ENCODE measurements around the gene HERPUD2.
"Not testable (repeated sequence)": the region's sequence is repeated elsewhere in the genome, so short reads cannot be mapped to it uniquely, and the experiment has no call there.

The HERPUD2 gene

DNA sequence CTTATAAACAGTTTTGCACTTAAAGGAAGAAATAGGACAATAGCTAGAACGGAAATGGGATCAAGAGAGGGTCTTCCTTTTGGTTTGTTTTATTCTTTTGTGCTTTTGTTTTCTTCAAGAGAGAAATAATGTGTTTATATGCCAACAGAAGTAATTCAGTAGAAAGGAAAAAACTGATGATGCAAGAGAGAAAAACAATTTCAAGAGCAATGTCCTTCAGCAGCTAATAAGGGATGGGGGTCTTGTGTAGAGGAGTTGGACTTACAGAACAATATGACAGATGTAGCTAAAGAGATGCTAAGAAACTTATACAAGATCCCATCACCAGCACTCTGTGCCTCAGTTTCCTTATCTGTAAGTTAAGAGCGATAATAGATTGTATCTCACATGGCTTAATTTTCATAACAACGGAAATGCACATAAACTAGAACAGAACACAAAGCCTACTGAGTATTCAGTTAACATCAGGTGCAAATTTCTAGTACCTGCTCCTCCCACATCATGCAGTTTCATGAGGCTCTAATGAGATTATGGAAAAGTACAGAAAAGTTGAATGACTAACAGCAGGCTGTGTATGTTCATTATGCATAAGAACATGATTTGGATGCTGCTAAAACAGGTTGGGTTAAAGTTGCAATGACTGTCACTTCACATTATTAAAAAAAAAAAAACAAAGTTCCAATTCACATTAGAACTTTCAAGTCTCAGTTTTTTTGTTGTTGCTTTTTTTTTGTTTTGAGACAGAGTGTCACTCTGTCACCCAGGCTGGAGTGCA, 17.2 kb downstream of the HERPUD2 start:
- DNase-seq (ENCODE audit: low spot score): no peak

DNA sequence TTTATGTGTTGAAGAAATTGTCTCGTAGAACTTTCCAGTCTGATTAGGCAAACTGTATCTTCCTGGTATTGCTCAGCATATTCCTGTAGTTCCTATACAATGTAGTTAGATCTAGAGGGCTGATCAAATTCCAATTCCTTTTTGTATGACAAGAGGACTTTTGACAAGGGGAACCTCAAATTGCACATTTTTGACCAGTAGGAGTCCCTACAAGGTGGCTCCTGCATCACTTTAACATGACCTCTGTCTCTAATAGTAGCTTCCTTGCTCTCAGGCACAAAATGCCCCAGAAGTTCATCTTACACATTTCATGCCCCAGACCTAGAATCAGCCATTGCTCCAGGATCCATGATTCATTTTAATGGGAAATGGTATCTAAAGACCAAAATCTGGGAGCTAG, 18.7 kb downstream of the HERPUD2 start:
- DNase-seq (ENCODE audit: low spot score): no peak

DNA sequence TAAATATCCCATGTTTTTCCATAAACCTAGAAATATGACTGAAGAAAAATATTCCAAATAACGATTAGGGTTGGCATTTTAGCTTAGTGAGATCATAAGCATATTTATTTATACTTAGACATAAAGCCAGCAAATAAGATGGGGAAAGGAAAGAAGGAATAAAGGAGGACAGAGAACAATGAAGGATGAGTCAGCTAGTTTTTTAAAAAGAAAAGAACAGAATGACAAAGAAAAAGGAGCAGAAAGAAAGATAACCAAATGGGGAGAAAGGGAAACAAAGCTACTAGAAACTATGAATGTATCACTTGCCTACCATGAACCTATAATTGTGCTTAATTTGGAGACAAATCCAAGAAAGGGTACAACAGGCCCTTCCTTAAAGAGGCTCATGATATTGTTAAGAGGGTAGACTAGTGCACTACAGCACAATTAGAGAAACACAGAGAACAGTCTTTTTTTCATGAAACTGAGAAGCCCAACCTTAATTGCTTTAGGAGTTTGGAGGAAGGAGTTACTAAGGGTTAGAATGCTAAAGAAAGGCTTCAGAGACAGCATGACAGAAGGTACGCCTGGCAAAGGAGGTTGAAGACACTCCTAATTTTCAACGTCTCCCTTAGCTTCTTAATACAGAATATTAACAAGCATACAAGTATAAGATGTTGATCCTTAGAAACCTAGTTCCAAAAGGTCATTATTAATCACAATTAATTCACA, 23.9 kb downstream of the HERPUD2 start:
- DNase-seq (ENCODE audit: low spot score): no peak

DNA sequence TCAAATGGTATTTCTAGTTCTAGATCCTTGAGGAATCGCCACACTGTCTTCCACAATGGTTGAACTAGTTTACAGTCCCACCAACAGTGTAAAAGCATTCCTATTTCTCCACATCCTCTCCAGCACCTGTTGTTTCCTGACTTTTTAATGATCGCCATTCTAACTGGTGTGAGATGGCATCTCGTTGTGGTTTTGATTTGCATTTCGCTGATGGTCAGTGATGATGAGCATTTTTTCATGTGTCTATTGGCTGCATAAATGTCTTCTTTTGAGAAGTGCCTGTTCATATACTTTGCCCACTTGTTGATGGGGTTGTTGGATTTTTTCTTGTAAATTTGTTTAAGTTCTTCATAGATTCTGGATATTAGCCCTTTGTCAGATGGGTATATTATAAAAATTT, 34.5 kb downstream of the HERPUD2 start:
- DNase-seq (ENCODE audit: low spot score): not testable (repeated sequence)

DNA sequence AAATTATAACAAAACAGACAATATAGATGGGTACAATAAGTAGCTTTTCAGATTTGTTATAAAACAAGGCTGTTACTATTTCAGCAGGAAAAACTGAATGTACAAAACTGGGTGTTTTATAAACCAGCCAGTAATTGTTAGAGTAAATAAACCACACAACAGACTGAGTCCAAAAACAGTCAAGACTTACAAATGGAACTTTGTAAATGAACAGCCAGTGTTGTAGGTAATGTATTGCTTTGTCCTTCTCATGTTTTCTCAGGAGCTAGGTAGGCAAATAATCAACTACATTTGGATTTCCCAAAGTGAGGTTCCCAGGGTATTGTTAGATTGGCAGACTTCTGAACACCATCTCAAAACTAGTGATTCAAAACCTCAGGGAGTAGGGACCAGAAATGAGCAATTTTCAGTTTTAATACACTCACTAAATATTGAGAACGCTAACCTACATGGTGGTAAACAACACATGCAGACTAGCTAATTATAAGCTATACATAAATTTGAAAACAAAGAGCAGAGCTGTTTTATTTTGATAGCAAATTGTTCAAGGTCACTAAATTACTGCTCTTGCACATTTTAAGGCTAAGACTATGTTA, 36.2 kb downstream of the HERPUD2 start:
- no peak for DNase-seq (ENCODE audit: low spot score)

DNA sequence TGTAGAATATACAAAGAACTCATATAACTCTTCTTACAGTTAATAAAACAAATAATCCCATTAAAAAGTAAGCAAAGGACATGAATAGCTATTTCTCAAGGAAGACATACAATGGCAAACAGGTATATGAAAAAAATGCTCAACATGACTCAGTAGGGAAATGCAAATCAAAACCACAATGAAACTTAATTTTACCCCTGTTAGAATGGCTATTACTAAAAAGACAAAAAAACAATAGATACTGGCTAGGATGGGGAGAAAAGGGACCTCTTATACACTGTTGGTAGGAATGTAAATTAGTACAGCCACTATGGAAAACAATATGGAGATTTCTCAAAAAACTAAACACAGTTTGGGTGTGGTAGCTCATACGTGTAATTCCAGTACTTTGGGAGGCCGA, 37.8 kb downstream of the HERPUD2 start:
- no peak for DNase-seq (ENCODE audit: low spot score)

DNA sequence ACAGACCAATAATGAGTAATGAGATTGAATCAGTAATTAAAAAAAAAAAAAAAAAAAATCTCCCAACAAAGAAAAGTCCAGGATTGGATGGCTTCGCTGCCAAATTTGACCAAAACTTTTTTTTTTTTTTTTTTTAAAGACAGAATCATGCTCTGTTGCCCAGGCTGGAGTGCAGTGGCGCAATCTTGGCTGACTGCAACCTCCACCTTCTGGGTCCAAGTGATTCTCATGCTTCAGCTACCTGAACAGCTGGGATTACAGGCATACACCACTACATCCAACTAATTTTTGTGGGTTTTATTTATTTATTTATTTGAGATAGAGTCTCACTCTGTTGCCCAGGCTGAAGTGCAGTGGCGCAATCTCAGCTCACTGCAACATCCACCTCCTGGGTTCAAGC, 40.4 kb downstream of the HERPUD2 start:
- not testable (repeated sequence) for DNase-seq (ENCODE audit: low spot score)

DNA sequence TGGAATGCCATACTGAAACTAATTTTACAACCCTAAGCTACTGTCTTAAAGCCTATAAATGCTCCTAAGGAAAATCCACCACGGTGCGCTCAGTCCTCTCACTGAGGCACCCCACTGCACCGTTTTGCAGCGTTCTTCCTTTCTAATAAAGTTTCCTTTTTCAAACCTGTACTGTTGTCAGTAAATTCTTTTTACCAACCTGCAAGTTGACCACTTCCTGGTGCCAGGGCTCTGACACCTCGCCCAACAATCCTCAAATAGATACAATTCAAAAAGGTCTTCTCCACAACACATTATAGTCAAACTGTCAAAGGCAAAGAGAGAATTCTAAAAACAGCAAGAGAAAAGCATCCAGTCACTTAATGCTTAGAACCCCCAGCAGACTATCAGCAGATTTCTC, 42.8 kb downstream of the HERPUD2 start:
- DNase-seq (ENCODE audit: low spot score): no peak

DNA sequence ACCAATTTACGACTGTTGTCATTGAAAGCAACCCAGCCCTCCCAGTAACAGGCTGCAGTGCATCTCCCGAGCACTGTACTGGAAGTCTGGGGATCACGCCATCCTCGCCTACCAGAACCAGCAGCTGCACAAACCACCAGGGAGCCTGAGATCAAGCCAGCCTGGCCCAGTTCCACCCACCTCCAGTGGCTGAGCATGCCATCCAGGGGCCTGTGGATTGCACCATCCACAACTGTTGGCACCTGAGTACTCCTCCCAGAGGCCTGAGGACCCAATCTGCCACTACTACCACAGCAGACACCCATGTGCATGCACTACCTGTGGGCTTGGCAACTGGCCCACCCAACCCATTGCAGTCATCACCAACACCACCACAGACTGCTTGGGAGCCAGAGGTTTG, 44.2 kb downstream of the HERPUD2 start:
- no peak for DNase-seq (ENCODE audit: low spot score)

DNA sequence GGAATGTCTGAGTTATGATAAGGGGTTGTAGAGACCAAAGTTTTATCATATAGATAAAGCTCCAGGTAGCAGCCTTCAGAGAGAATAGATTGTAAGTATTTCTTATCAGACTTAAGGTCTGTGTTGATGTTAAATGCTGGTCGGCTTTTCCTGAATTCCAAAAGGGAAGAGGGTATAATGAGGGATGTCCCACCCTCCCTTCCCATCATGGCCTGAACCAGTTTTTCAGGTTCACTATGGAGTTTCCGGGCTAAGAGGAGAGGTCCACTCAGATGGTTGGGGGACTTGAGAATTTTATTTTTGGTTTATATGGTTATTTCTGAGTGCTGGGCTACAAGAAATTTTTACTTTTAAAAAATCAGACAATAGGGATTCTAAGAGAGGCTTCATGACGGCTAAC, 45.2 kb downstream of the HERPUD2 start:
- no peak for DNase-seq (ENCODE audit: low spot score)

DNA sequence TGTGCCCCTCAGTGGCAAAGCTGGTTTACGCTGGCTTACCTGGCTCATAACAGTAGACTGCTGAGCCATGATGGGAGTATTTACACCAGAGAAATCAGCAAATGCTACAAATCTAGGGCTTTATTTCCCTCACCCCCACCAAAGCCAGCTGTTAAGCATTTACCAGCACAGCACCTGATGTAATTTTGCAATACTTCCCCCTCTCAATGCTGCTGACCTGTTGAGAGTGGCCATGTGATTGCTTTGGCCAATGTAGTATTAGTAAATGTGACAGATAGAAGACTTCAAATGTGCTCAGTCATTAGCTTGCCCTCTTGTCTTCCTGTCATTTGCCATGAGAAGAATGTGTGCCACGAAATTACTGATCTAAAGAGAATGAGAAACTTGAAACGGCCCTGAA, 46.6 kb downstream of the HERPUD2 start:
- DNase-seq (ENCODE audit: low spot score): no peak

DNA sequence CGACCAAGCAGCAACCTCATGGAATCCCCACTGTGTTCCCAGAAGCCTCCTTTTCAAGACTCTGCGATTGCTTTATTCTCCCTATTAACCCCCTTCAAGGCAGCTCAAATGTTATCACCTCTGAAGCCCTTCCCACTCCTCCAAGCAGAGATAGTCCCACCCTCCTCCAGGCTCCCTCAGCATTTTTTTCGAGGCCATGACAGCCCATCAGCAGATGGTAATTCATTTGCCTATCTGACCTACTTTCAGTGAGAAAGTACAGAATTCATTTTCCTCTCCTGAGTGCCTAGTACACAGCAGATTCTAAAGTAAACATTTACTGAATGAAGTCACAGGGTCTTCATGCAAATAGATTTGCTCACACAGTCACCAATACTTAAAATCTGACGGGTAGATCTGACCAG, 47.8 kb downstream of the HERPUD2 start:
- DNase-seq (ENCODE audit: low spot score): peak; percentile 23

DNA sequence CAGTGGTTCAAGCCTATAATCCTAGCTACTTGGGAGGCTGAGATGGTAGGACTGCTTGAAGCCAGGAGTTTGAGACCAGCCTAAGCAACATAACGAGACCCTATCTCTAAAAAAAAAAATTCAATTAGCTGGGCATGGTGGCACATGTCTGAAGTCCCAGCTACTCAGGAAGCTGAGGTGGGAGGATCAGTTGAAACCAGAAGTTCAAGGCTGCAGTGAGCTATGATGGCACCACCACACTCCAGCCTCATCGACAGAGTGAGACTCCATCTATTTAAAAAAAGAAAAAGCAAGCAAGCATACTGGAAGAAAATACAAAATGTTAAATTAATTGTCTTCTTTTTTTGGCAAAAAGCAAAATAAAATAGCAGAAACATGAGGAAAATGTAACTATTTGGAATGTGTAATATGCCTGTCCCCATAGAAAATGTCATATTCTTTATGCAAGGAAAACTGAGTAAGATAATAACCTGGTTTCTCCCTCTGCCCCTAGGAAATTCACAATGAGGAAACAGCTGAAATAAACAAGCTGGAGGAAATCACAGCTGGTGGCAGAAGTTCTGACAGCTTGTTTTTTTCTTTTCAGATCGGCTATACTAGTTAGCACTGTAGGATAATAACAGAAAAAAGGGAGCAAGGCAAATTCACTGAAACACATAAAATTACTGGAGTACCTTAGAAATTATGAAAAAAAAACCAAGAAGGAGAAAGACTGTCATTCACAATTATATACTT, 48.5 kb downstream of the HERPUD2 start:
- DNase-seq (ENCODE audit: low spot score): no peak

DNA sequence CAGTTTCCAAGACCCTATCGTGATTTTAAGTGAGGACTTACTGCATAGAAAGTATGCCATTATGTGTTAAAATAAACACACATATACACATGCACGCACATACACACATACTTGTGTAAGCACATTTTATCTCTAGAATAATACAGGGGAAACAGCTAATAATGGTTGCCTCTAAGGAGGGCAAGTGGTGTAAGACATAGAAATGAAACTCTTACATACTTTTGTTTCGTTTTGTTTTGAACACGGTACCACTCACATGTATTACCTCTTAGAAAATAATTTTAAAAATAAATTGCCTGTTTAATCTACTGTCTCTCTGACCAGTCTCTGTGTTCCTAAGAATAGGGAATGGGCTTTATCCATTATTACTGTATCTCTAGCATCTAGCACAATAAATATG, 49.2 kb downstream of the HERPUD2 start:
- DNase-seq (ENCODE audit: low spot score): no peak

DNA sequence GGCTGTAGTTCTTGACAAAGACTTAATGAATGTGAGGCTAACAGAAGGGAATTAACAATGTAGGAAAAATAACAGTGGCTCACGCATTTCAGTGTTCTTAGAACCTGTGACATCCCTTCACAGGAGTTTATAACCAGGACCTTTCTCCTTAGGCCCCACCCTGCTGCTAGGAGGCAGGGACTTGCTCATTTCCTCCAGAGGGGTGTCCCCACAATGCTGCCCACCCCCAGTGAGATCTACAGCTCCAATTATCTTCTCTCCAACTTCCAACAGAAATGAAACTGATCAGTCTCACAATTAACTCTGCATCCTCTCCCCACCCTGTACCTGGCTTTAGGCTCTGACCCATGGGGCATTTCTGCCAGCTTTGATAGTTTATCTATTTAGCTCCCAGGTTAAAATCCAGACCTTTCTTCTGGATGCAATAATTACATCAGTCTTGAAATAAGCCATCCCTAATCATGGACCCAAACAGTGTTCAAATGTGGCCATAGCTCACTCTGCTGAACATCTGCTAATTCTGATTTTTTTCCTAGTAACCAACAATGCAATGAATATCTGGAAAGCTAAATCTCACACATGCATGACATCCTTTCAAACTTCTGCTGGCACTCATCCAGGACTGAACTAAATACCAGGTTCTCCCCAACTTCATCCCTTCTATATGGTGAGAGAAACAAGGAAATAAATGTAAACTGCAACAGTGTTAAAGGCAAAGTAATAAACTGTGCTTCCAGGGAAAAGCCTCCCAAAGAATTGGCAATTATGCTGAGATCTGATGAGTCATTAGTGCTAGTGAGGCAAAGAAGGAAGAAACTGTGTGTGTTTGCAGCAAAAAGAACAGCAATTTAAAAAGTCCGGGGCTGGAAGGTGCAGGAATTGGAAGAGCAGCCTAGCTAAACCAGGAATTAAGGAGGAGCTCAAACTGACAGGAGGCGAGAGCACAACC, 64.6 kb downstream of the HERPUD2 start:
- DNase-seq (ENCODE audit: low spot score): no peak

DNA sequence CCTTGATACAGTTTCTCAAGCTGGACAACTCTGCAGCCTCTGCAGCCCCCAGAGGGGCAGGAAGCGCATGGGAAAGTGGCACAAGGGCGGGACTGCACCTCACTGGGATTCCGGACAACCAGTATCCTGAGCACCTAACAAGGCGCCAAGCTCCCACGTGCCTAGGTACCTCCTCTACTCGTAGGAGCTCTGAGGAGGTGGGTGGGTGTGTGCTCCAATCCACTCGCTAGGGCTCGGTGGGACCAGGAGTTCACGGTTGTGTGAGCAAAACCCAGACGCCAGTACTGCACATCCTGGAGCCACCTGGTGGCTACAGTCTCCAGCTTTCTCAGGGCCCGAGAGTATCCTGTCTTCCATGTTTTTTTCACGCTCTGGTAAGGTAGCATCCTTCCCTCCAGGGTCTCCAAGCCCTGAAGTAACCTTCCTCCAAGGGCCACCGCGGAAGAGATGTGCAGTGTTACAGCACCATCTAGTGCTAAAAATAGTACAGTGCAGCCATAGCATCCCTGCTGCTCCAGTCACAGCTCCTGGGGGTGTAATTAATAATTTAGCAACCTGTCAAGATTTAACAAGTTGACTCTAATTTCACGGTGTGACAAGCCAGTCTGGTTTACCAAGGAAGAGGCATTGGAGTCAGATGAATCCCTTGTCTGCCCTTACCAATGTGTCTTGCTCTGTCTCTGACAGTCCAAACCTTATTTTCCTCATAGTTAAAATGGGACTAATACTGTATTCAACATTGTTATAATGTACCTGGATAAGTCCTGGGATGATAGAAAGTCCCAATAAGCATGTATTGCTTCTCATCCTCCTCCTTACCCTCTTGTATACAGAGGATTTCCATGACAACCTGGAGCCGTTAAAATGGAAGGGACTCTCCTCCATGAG, 70.4 kb downstream of the HERPUD2 start:
- peak; percentile 58 for DNase-seq (ENCODE audit: low spot score)

DNA sequence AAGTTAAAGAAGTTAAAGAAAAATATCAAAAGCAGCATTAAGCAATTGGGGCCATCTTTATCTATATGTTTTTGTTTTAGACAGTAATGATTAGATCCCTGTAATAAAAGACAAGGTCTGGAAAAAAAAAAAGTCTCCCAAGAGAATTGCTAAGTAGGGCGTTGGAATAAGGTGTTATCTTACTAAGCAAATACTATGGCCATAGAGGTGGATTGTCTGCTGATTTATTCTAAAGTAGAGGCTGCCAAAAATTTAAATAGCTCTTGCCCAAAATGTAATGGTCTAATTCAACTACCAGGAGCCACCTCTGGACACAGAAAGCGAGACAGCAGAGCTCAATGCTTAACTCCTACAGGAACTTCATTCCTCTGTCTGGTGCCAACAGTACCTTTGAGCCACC, 71.6 kb downstream of the HERPUD2 start:
- no peak for DNase-seq (ENCODE audit: low spot score)

DNA sequence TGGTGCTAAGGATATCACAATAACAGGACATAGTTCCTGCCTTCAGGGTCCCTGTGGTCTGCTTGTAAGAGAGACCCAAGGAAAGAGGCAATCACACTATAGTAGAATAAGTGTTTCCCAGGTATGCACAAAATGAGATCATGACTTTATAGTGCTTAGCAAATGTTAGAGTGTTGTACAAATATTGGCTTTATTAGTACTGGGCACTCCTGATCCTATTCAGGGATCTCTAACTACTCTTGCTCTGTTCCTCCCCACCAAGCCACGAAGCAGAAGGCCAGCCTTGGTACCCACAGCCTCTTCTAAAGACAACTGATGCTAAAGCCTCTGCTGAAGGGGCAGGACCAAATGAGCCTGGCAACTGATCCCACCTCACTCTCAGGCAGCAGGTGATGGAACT, 75.1 kb downstream of the HERPUD2 start:
- no peak for DNase-seq (ENCODE audit: low spot score)

DNA sequence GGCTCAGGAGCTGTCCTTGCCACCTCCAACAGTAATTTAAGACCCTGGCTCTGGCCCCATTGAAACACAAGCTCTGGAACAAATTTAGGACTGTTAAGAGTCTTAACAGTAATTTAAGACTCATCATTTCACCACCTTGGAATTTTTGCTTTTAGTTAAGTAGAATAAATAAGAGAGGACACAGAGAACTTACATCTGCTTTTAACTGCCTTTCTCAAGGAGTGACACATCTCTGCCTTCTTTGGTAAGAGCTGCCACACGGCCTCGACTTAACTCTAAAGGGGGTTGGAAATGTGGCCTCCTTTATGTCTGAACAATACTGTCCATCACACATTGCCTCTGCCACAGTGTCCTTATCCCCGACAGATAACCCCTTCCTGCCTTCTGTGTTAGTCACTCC, 77.9 kb downstream of the HERPUD2 start:
- no peak for DNase-seq (ENCODE audit: low spot score)

DNA sequence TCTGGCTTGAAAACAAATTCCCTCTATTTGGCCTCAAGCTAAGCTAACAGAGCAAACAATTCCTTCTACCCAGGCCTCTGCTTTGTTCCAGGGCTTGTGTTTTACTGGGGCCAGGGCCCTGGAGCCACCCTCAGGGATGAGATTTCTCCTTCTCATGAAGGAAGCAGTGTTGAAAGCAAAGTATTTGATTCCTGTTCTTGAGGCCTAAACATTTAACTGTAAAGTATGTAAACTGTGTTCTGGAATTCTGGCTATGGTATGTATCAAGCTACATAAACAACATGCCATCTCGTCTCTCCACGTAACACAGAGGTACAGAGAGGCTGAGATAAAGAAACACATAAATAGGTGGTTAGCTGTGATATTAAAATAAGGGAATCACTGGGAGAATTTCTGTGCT, 81.8 kb downstream of the HERPUD2 start:
- no peak for DNase-seq (ENCODE audit: low spot score)

DNA sequence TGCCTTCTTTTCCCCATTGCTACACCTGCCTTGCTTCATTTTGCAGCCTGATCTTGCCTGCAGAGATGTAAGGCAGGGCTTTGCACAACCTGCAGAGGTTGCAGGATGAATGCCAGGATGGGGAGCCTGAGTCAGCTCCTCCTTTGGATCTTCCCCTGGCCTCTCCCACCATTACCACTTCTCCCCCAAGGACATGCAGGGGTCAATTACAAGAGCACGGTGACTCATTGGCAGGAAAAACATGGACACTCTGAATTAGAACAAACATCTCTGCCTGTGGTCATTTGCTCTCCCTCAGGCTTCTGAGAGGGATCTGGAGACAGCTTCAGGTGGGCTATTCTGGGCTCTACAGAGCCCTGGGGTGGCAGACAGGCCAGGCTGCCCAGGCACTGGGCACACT, 89.2 kb downstream of the HERPUD2 start:
- no peak for DNase-seq (ENCODE audit: low spot score)
